Fibroblast of lung (primary cell): ENCODE data around the gene SCLT1.

Source experiments
- EZH2 ChIP-seq: IDR thresholded peaks from 2 replicates; pipeline ENCODE4 v1.5.1; 2012; ENCODE audit warnings: low read length, control low read depth, mild to moderate bottlenecking; ENCODE audit errors: missing control alignments
- TF ChIP-seq, protein P1 (sequence below), 2 donors: IDR thresholded peaks in 1 of 2; conservative IDR thresholded peaks in 1 of 2; 1 replicate in 1 of 2; 2 replicates in 1 of 2; pipeline ENCODE4 v1.5.1; 2011 to 2012; ENCODE audit warnings: low read length in 2 of 2, control low read depth in 1 of 2, inconsistent platforms in 1 of 2, low read depth in 1 of 2, mild to moderate bottlenecking in 1 of 2

DNA sequence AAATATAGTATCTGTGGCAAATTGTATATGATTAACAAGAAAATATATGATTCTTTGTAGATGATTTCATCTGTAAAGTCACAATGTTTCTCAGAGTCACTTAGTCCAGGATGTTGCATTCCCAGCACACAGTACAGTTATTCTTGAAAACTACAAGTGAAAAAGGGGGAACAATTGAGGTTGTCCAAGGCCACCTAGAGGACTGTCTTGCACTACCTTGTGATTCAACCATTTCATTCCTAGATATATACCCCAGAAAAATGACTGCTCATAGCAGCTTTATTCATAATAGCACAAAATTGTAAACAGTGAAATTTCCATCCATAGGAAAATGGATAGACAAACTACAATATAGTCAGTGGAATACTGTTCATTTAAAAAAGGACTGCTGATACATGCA lies 18.6 kb upstream of the SCLT1 start:
- TF ChIP-seq, protein P1, sequence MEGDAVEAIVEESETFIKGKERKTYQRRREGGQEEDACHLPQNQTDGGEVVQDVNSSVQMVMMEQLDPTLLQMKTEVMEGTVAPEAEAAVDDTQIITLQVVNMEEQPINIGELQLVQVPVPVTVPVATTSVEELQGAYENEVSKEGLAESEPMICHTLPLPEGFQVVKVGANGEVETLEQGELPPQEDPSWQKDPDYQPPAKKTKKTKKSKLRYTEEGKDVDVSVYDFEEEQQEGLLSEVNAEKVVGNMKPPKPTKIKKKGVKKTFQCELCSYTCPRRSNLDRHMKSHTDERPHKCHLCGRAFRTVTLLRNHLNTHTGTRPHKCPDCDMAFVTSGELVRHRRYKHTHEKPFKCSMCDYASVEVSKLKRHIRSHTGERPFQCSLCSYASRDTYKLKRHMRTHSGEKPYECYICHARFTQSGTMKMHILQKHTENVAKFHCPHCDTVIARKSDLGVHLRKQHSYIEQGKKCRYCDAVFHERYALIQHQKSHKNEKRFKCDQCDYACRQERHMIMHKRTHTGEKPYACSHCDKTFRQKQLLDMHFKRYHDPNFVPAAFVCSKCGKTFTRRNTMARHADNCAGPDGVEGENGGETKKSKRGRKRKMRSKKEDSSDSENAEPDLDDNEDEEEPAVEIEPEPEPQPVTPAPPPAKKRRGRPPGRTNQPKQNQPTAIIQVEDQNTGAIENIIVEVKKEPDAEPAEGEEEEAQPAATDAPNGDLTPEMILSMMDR (conservative IDR thresholded peaks at IDR 0.05 in 1 of 2, IDR thresholded peaks at IDR 0.05 in 1 of 2; ENCODE audit: low read depth in 1 of 2, low read length in 2 of 2) = no peak
- TF ChIP-seq EZH2 = no peak
